ENCODE measurements around the gene SIL1. TPM values are rescaled to one million over a fixed set of nuclear protein-coding genes. Genes with fewer than 3 reads are reported as not detected.

SIL1 gene
- total and polyA plus RNA-seq, 2 of the 4 experiments (the other 2 are of a cell fraction): 56.1 to 66.0 TPM

DNA sequence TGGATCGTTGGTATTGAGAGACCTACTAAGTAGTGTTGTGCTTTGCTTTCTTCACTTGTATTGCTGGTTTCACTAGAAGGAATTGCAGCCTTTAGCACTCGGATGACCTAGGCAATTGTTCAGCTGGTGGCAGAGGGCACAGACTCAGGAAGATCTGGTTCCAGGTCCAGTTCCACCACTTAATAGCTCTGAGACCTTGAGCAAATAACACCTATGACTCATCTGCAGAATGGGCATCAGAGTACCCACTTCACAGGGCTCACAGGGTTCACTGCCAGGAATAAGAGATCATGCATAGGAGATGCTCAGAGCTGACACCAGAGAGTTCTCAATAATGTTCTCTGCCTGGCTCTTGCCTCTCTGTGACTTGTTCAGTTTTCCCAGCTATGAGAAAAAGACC is 133.6 kb downstream of the SIL1 start:
- Histone ChIP-seq H3K56ac (ENCODE audit: extremely low read depth, insufficient read depth, low read length) (no peak overlapping the region), H4K5ac (ENCODE audit: low read depth, low read length) (no peak overlapping the region), H3K23ac (ENCODE audit: low read depth, low read length) (no peak overlapping the region), H2BK15ac (ENCODE audit: low read depth, low read length) (no peak overlapping the region), H2BK20ac (ENCODE audit: low read depth, low read length) (no peak overlapping the region), H4K20me1 (ENCODE audit: insufficient read depth, low read length) (peaks cover 5% of the 10 kb centered on the region; the same call in 1 of the 2 replicates), H3K18ac (ENCODE audit: low read depth, low read length) (no peak overlapping the region), H2BK120ac (ENCODE audit: low read depth, low read length) (no peak overlapping the region), H3K9me1 (ENCODE audit: insufficient read depth, low read length) (peaks cover 10% of the 10 kb centered on the region; the same call in 1 of the 2 replicates), H3K36me3 (ENCODE audit: control insufficient read depth, insufficient read depth, low read length) (no peaks in the 10 kb centered on the region), H3K14ac (replicated peaks; ENCODE audit: low read depth, low read length) (no peak overlapping the region), H3K27ac (ENCODE audit: insufficient read depth, low read length) (no peak overlapping the region), H4K8ac (ENCODE audit: low read depth in 2 of 2, low read length in 2 of 2) (no peak overlapping the region), H2BK5ac (ENCODE audit: low read depth, low read length, poor library complexity, severe bottlenecking) (no peak overlapping the region), H3K9me3 (ENCODE audit: control insufficient read depth, insufficient read depth, low read length) (no peaks in the 10 kb centered on the region), H3K4me1 (ENCODE audit: control insufficient read depth, insufficient read depth, low read length) (peaks cover 14% of the 10 kb centered on the region), H3K27me3 (ENCODE audit: control insufficient read depth, insufficient read depth, low read length) (no peaks in the 10 kb centered on the region), H3K4me2 (ENCODE audit: low read depth, low read length) (no peak overlapping the region), H2AFZ (replicated peaks; ENCODE audit: low read length, poor library complexity) (no peak overlapping the region), H3K9ac (ENCODE audit: low read depth, low read length) (no peak overlapping the region), H2AK5ac (ENCODE audit: low read depth, low read length) (no peak overlapping the region), H4K91ac (ENCODE audit: insufficient read depth, low read depth, low read length) (no peak overlapping the region), H3K4me3 (ENCODE audit: insufficient read depth, low read depth, low read length) (no peak overlapping the region), H3K79me1 (ENCODE audit: low read depth in 1 of 2, low read length in 2 of 2) (peaks cover 3 to 11% of the 10 kb centered on the region in 2 experiments; a peak in 3 of 4 replicates), H2AK9ac (replicated peaks; ENCODE audit: low read depth, low read length, poor library complexity) (no peak overlapping the region), H3K4ac (ENCODE audit: low read depth, low read length) (no peak overlapping the region)
- CTCF ChIA-PET: no interaction called here
- in situ Hi-C loops (cut with MboI; ENCODE audit: low sequenced_read_pairs): no loop called here
- WGBS, 2 experiments (ENCODE audit: extremely low coverage in 2 of 2, insufficient read length in 1 of 2): no CpG with 5 or more reads among the region's 2 CpGs
- ATAC-seq (ENCODE audit: low read depth) (no peak), DNase-seq (no peak)
- intact Hi-C loops (cut with micrococcal nuclease): no loop called here
- POLR2A ChIA-PET (ENCODE audit: unreplicated experiment): no interaction called here
- dilution Hi-C loops (cut with HindIII; ENCODE audit: low sequenced_read_pairs, unreplicated experiment): no loop called here
- no TSS peak for BruUV-seq (replicated peaks)
- TF ChIP-seq MXI1 (IDR thresholded peaks at IDR 0.05; ENCODE audit: borderline replicate concordance, low read depth, low read length): no peak
- TF ChIP-seq RAD21 (IDR thresholded peaks at IDR 0.05; ENCODE audit: low read length): no peak
- TF ChIP-seq BHLHE40 (IDR thresholded peaks at IDR 0.05; ENCODE audit: low read depth, low read length): no peak
- TF ChIP-seq, protein P1, sequence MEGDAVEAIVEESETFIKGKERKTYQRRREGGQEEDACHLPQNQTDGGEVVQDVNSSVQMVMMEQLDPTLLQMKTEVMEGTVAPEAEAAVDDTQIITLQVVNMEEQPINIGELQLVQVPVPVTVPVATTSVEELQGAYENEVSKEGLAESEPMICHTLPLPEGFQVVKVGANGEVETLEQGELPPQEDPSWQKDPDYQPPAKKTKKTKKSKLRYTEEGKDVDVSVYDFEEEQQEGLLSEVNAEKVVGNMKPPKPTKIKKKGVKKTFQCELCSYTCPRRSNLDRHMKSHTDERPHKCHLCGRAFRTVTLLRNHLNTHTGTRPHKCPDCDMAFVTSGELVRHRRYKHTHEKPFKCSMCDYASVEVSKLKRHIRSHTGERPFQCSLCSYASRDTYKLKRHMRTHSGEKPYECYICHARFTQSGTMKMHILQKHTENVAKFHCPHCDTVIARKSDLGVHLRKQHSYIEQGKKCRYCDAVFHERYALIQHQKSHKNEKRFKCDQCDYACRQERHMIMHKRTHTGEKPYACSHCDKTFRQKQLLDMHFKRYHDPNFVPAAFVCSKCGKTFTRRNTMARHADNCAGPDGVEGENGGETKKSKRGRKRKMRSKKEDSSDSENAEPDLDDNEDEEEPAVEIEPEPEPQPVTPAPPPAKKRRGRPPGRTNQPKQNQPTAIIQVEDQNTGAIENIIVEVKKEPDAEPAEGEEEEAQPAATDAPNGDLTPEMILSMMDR (conservative IDR thresholded peaks at IDR 0.05; ENCODE audit: low read depth, low read length): no peak
- TF ChIP-seq CEBPB (IDR thresholded peaks at IDR 0.05; ENCODE audit: low read depth, low read length): no peak
- TF ChIP-seq CHD1 (IDR thresholded peaks at IDR 0.05; ENCODE audit: low read depth, low read length): no peak
